BJ (cell line): ENCODE measurements around the gene RUVBL1. TPM values are rescaled to one million over a fixed set of nuclear protein-coding genes. Genes with fewer than 3 reads are reported as not detected.

Source experiments
- CTCF ChIA-PET: fragments of 350-600 bp; formaldehyde crosslinking; extraction: SDS; loops from one replicate; lab custom pipeline; 2021; ENCODE audit warnings: antibody characterized with exemption, inconsistent platforms; lab: Yijun Ruan, JAX
- POLR2A ChIA-PET: fragments of 300-600 bp; sonication (Branson Sonifier 250); formaldehyde crosslinking; extraction: SDS; loops from one replicate; lab custom pipeline; 2021; ENCODE audit warnings: antibody characterized with exemption; lab: Charles Lee
- DNase-seq: peaks from one replicate; pipeline ENCODE4 v3.0.0-alpha.2; 2011; ENCODE audit warnings: low read depth
- H3K27me3 ChIP-seq: 2 replicates; pipeline ENCODE4 v1.6.0; 2011; ENCODE audit warnings: low read length; ENCODE audit not compliant: control insufficient read depth, insufficient read depth
- H3K36me3 ChIP-seq: 2 replicates; pipeline ENCODE4 v1.5.1; 2011; ENCODE audit warnings: low read length; ENCODE audit not compliant: control insufficient read depth, insufficient read depth
- H3K4me3 ChIP-seq: 2 replicates; pipeline ENCODE4 v1.5.1; 2011; ENCODE audit warnings: low read depth, mild to moderate bottlenecking, control low read depth, low read length
- polyA plus RNA-seq: library from polyadenylated mRNA; depleted of rRNA; stranded (reverse); fragments of >200 nt; gene quantifications from 2 replicates; pipeline ENCODE4 v1.2.3, GENCODE V29; 2011
- TF ChIP-seq, protein P1 (sequence below): IDR thresholded peaks from 2 replicates; pipeline ENCODE4 v1.5.1; 2011; ENCODE audit warnings: low read depth, mild to moderate bottlenecking, control low read depth, inconsistent platforms, low read length, moderate library complexity; ENCODE audit not compliant: insufficient read depth

RUVBL1 gene
- polyA plus RNA-seq, 1 experiment: 67.6 TPM

DNA sequence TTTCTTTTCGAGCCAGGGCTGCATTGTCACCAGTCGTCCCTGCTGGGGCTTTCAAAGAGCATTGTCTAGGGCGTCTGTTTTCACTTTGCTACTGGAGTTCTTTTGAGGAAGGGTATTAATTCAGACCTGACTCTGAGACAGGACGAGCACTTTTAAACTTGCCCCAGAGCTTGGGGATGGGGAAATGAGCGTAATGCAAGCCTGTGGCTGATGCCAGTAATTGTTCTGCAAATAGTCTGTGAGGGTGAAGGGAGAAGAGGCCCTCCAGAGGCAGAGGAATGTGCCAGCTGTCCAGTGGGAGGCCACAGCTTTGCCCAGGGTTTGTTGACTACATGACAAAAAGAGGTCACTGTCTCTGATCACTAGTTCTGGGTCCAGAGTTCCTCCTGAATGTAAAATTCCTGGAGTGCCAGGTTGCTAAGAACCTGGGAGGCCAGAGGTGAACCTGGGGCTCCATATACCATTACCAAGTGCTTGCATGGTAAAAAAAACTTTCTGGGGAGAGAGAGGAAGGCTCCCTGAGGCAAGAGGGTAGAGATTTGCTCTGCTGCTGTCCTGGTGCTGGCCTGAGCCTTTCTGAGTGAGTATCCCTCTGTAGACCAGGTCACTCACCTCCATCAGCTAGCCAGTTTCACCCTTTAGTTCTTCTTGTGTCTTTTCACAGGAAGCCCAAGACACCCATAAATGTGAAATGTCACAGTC lies 44.5 kb upstream of the RUVBL1 start:
- TF ChIP-seq, protein P1, sequence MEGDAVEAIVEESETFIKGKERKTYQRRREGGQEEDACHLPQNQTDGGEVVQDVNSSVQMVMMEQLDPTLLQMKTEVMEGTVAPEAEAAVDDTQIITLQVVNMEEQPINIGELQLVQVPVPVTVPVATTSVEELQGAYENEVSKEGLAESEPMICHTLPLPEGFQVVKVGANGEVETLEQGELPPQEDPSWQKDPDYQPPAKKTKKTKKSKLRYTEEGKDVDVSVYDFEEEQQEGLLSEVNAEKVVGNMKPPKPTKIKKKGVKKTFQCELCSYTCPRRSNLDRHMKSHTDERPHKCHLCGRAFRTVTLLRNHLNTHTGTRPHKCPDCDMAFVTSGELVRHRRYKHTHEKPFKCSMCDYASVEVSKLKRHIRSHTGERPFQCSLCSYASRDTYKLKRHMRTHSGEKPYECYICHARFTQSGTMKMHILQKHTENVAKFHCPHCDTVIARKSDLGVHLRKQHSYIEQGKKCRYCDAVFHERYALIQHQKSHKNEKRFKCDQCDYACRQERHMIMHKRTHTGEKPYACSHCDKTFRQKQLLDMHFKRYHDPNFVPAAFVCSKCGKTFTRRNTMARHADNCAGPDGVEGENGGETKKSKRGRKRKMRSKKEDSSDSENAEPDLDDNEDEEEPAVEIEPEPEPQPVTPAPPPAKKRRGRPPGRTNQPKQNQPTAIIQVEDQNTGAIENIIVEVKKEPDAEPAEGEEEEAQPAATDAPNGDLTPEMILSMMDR: no peak
- H3K4me3 ChIP-seq: no peak overlapping the region

DNA sequence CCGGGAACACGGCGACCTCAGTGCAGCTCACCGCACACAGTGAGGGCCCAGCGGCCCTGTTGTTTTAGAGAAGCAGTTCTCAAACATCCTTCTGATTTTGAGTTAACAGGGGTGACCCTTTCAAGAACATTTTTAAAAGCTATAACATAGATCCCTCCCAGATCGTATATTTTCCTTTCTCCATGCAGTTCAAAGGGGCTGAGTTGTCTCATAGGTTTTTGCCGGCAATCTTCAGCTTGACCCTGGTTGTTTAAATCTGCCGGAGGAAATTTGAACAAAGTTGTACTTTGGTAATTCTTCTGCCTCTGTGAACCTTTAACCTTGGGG lies 44.0 kb upstream of the RUVBL1 start:
- TF ChIP-seq, protein P1: no peak
- POLR2A ChIA-PET: no interaction called here
- 0 out of 2 replicates have a peak, but pooled peaks cover 1% of the 10 kb centered on the region for H3K36me3 ChIP-seq
- no peaks in the 10 kb centered on the region for H3K27me3 ChIP-seq
- no peak overlapping the region for H3K4me3 ChIP-seq
- CTCF ChIA-PET: interaction anchor here (0.6 to 2.4 kb wide), 8 partner anchors 9 to 440 kb away, joined by 3 to 10 read pairs (median 4); partner anchors contain the start of gene RUVBL1
- no peak for DNase-seq

More for the DNA sequence above, 44.5 kb upstream of the RUVBL1 start:
- DNase-seq: no peak
- POLR2A ChIA-PET: interaction anchor here (0.6 kb wide), 1 partner anchor 14 kb away, joined by 3 read pairs; no protein-coding TSS in a partner anchor
- Histone ChIP-seq H3K36me3 (0 out of 2 replicates have a peak, but pooled peaks cover under 1% of the 10 kb centered on the region), H3K27me3 (no peaks in the 10 kb centered on the region)
- CTCF ChIA-PET: interaction anchor here (0.6 to 2.4 kb wide), 8 partner anchors 9 to 440 kb away, joined by 3 to 10 read pairs (median 4); partner anchors contain the start of gene RUVBL1

DNA sequence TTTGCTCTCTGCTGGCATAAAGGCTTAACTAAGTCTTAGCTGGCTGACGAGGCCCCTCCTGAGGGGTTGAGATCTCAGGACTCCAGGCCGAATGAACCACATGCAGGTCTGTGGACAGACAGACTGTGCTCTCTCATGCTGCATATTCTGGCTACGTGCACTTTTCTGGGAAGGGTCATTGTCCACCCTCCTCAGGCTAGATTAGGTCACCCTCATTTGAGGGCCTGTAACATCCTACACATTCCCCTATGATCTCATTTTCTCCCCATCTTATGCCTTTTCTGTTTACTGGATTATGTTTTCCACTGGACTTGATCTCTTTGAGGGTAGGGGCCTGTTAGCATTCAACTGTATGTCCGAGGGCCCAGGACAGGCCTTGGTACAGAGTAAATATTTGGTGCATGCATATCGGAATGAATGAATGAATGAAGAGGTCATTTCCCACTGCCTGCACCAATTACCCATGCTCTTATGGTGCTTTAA lies 43.4 kb upstream of the RUVBL1 start:
- Histone ChIP-seq H3K4me3 (no peak overlapping the region), H3K27me3 (no peaks in the 10 kb centered on the region), H3K36me3 (0 out of 2 replicates have a peak, but pooled peaks cover 1% of the 10 kb centered on the region)
- TF ChIP-seq, protein P1: no peak
- no peak for DNase-seq
- ChIA-PET POLR2A (no interaction called here), CTCF (interaction anchor here (1.0 to 2.4 kb wide), 5 partner anchors 33 to 441 kb away, joined by 3 to 10 read pairs (median 7); no protein-coding TSS in a partner anchor)

DNA sequence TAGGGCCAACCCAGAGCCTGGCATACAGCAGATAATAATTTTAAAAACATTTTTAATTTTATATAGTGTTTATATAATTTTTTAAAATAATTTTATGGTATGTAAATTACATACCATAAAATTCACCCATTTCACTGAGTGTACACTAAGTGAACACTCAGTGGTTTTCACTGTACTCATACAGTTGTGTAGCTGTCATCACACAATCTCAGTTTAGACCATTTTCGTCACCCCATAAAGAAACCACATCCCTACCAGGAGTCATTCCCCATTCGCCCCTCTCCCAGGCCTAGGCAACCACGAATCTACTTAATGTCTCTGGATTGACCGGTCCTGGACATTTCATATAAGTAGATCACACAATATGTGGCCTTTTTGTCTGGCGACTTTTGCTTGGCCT lies 39.8 kb upstream of the RUVBL1 start:
- TF ChIP-seq, protein P1: no peak
- ChIA-PET CTCF (interaction anchor here (1.4 kb wide), 1 partner anchor 445 kb away, joined by 3 read pairs; no protein-coding TSS in a partner anchor), POLR2A (no interaction called here)
- Histone ChIP-seq H3K4me3 (no peak overlapping the region), H3K27me3 (no peaks in the 10 kb centered on the region), H3K36me3 (peaks cover 1% of the 10 kb centered on the region; the same call in 1 of the 2 replicates)
- no peak for DNase-seq

DNA sequence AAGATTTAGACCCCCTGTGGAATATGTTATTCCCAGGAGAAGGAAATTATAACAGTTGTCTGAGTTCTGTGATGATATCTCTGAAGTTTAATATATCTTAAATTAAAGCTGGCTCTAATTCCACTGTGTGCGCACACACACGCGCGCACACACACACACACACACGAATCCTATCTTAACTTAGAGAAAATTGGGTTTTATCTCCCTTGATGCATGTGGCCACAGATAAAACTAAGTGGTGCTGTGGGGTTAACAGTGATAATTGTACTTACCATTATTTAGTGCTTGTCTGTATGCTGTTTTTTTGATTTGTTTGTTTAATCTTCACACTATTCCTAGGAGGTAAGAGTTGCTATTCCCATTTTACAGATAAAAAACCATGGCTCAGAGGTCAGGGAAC lies 37.0 kb upstream of the RUVBL1 start:
- TF ChIP-seq, protein P1: no peak

More for the DNA sequence above, 37.0 kb upstream of the RUVBL1 start:
- DNase-seq: no peak
- CTCF ChIA-PET: interaction anchor here (1.1 to 1.8 kb wide), 3 partner anchors 10 to 448 kb away, joined by 3 read pairs; no protein-coding TSS in a partner anchor
- Histone ChIP-seq H3K36me3 (peaks cover 1% of the 10 kb centered on the region; the same call in 1 of the 2 replicates), H3K27me3 (no peaks in the 10 kb centered on the region), H3K4me3 (no peak overlapping the region)
- POLR2A ChIA-PET: no interaction called here
